ENCODE data around the gene UBE4B. TPM values are rescaled to one million over a fixed set of nuclear protein-coding genes. Genes with fewer than 3 reads are reported as not detected.
"Not testable (repeated sequence)": the region's sequence is repeated elsewhere in the genome, so short reads cannot be mapped to it uniquely, and the experiment has no call there.

Gene UBE4B
- total RNA-seq, 4 donors from 2014 or later = 37.5 to 60.3 (median 51.3) TPM

DNA sequence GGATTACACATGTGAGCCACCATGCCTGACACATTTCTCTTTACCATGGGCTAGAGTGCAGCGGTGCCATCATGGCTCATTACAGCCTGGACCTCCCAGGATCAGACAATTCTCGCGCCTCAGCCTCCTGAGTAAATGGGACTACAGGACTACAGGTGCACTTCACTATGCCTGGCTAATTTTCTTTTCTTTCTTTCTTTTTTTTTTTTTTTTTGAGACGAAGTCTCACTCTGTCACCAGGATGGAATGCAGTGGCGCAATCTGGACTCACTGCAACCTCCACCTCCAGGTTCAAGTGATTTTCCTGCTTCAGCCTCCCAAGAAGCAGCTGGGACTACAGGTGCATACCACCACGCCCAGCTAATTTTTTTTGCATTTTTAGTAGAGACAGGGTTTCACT, 162.8 kb downstream of the UBE4B start:
- Histone ChIP-seq H3K4me3 (no peak overlapping the region), H3K9me3 (no peaks in the 10 kb centered on the region), H3K27ac (no peak overlapping the region), H3K4me1 (no peaks in the 10 kb centered on the region), H3K27me3 (no peaks in the 10 kb centered on the region), H3K36me3 (no peaks in the 10 kb centered on the region)
- no peak for TF ChIP-seq POLR2A (IDR thresholded peaks at IDR 0.05)
- TF ChIP-seq, protein P1, sequence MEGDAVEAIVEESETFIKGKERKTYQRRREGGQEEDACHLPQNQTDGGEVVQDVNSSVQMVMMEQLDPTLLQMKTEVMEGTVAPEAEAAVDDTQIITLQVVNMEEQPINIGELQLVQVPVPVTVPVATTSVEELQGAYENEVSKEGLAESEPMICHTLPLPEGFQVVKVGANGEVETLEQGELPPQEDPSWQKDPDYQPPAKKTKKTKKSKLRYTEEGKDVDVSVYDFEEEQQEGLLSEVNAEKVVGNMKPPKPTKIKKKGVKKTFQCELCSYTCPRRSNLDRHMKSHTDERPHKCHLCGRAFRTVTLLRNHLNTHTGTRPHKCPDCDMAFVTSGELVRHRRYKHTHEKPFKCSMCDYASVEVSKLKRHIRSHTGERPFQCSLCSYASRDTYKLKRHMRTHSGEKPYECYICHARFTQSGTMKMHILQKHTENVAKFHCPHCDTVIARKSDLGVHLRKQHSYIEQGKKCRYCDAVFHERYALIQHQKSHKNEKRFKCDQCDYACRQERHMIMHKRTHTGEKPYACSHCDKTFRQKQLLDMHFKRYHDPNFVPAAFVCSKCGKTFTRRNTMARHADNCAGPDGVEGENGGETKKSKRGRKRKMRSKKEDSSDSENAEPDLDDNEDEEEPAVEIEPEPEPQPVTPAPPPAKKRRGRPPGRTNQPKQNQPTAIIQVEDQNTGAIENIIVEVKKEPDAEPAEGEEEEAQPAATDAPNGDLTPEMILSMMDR (IDR thresholded peaks at IDR 0.05) = no peak
- intact Hi-C loops (cut with DNase I) = no loop called here
- no peak for DNase-seq
- WGBS, 2 donors = 60 to 84% methylated on average over 6 of the region's 6 CpGs

DNA sequence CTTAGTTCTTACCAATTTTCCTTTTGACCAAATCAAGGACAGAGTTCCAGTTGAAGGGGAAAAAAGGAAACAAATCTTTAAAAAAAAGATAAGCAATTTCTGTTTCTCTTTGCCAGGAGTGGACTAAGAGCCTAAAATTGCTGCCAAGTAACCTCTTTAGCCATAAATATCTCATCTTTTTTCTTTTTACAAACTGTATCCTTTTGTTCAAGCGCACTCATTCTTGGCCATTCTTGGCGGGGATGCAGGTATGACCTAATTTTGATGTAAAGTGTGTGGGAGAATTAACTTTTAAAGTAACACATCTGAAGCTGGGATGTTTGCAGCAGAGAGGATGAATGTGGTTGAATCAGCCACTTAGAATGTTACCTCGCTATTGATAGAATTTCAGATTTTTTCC, 164.2 kb downstream of the UBE4B start:
- TF ChIP-seq POLR2A (IDR thresholded peaks at IDR 0.05) = no peak
- TF ChIP-seq, protein P1 (IDR thresholded peaks at IDR 0.05) = no peak
- Histone ChIP-seq H3K4me3 (no peak overlapping the region), H3K27me3 (peaks cover 0 to 12% (median 0%) of the 10 kb centered on the region in 4 donors), H3K9me3 (no peaks in the 10 kb centered on the region), H3K4me1 (no peaks in the 10 kb centered on the region), H3K27ac (no peak overlapping the region), H3K36me3 (no peaks in the 10 kb centered on the region)
- no peak for DNase-seq
- WGBS, 2 donors = 30 to 43% methylated on average over 3 of the region's 3 CpGs
- intact Hi-C loops (cut with DNase I) = no loop called here

DNA sequence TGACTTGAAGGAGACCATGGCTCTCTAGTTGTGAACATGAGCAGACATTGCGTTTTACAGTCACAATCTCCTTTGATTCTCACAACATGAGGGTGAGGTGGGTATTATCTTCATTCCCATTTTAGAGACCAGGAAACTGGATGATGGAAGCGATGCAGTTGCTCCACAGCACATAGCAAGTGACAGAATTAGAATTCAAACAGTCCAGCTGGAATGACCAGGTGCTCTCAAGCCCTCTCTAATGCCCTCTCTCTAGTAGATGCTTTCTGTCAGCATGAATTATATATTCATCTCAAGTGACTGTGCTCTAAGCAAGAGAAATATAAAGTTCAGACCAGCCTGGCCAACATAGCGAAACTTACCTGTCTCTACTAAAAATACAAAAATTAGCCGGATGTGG, 167.9 kb downstream of the UBE4B start:
- no peak for DNase-seq
- no peaks in the 10 kb centered on the region for H3K9me3 ChIP-seq
- intact Hi-C loops (cut with DNase I) = loop anchor here (10.0 kb wide), 1 partner anchor 234 kb away; the partner anchor contains the start of gene CENPS
- 89 to 91% methylated on average over 4 of the region's 4 CpGs for WGBS, 2 donors
- peaks cover 0 to 12% (median 0%) of the 10 kb centered on the region in 4 donors for H3K27me3 ChIP-seq
- H3K4me3 ChIP-seq = no peak overlapping the region
- H3K4me1 ChIP-seq = no peaks in the 10 kb centered on the region
- no peaks in the 10 kb centered on the region for H3K36me3 ChIP-seq
- TF ChIP-seq, protein P1 (IDR thresholded peaks at IDR 0.05) = no peak
- no peak for TF ChIP-seq POLR2A (IDR thresholded peaks at IDR 0.05)
- H3K27ac ChIP-seq = no peak overlapping the region

DNA sequence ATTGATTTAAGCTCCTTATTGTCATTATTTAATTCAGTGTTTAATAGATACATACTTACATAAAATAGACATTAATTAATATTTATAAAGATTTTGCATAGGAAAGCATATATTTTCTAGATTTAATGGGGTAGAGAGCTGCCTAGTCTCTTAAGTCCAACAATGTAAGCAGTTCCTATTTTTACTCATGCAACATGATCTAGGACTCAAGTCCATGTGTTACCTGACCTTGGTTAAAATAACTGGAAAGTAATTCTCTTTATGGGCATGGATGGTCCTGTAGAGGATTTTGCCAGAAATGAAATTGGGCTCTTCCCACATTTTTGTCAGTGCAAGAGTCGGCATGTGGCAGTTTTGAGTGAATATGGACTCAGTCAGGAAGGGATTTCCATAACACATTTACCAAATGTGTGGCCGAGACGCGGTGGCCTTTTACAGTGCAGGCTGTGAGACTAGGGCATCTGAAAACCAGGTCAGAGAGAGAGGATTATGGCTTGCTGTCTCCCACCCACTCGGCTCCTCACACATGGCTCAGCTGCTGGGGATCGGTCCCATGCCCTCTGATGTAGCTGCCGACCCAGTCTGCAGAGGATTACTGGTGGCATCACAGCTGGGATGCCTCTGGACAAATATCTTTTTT, 171.4 kb downstream of the UBE4B start:
- no peak for DNase-seq
- TF ChIP-seq, protein P1 (IDR thresholded peaks at IDR 0.05) = no peak
- no peak for TF ChIP-seq POLR2A (IDR thresholded peaks at IDR 0.05)
- Histone ChIP-seq H3K36me3 (no peaks in the 10 kb centered on the region), H3K4me1 (peaks cover 0 to 2% (median 0%) of the 10 kb centered on the region in 3 donors), H3K27me3 (peaks cover 0 to 12% (median 0%) of the 10 kb centered on the region in 4 donors), H3K27ac (no peak overlapping the region), H3K4me3 (no peak overlapping the region), H3K9me3 (no peaks in the 10 kb centered on the region)
- intact Hi-C loops (cut with DNase I) = loop anchor here (10.0 kb wide), 1 partner anchor 231 kb away; the partner anchor contains the start of gene CENPS
- WGBS, 2 donors = 56 to 75% methylated on average over 7 of the region's 7 CpGs

DNA sequence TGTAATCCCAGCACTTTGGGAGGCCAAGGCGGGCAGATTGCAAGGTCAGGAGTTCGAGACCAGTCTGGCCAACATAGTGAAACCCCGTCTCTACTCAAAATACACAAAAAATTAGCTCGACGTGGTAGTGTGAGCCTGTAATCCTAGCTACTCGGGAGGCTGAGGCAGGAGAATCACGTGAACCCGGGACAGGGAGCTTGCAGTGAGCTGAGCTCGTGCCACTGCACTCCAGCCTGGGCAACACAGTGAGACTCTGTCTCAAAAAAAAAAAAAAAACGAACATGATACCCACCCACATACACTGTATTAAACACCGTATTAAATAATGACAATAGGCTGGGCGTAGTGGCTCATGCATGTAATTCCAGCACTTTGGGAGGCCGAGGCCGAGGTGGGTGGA, 172.4 kb downstream of the UBE4B start:
- not testable (repeated sequence) for DNase-seq, H3K27ac ChIP-seq, H3K9me3 ChIP-seq, H3K36me3 ChIP-seq, H3K4me1 ChIP-seq, H3K4me3 ChIP-seq
- WGBS, 2 donors = 77 to 83% methylated on average over 14 of the region's 14 CpGs
- intact Hi-C loops (cut with DNase I) = loop anchor here (10.0 kb wide), 1 partner anchor 230 kb away; the partner anchor contains the start of gene CENPS
- peaks cover 0 to 12% (median 0%) of the 10 kb centered on the region in 4 donors for H3K27me3 ChIP-seq

All from esophagus squamous epithelium (tissue), 5 donors.